Loucy (cell line): ENCODE data around the gene FARP1.

Source experiments
- H2AFZ ChIP-seq: fragments of 200-600 bp; sonication (generic); 2 replicates; pipeline ENCODE4 v1.6.0; 2016; ENCODE audit warnings: antibody characterized with exemption, mild to moderate bottlenecking, low read length, moderate library complexity
- H3F3A ChIP-seq: fragments of 200-600 bp; 2 replicates; pipeline ENCODE4 v1.6.0; 2016; ENCODE audit warnings: antibody characterized with exemption, low read depth, mild to moderate bottlenecking
- H3K27me3 ChIP-seq: fragments of 200-600 bp; sonication (generic); 2 replicates; pipeline ENCODE4 v1.6.1; 2014; ENCODE audit warnings: low read length, mild to moderate bottlenecking; ENCODE audit not compliant: insufficient read depth, poor library complexity, severe bottlenecking
- H3K36me3 ChIP-seq: fragments of 200-600 bp; sonication (generic); 2 replicates; pipeline ENCODE4 v1.6.1; 2016; ENCODE audit warnings: low read length; ENCODE audit not compliant: insufficient read depth
- H3K4me1 ChIP-seq: fragments of 200-600 bp; sonication (generic); 2 replicates; pipeline ENCODE4 v1.5.1; 2014; ENCODE audit warnings: low read length, mild to moderate bottlenecking; ENCODE audit not compliant: insufficient read depth, poor library complexity, severe bottlenecking
- H3K4me2 ChIP-seq: fragments of 200-600 bp; sonication (generic); 2 replicates; pipeline ENCODE4 v1.6.0; 2014; ENCODE audit warnings: antibody characterized with exemption, low read length, low read depth, mild to moderate bottlenecking; ENCODE audit not compliant: poor library complexity, severe bottlenecking
- H3K4me3 ChIP-seq: fragments of 200-600 bp; sonication (generic); 2 replicates; pipeline ENCODE4 v1.5.1; 2014; ENCODE audit warnings: low read length, mild to moderate bottlenecking, mixed read lengths; ENCODE audit not compliant: poor library complexity, severe bottlenecking
- H3K79me2 ChIP-seq: fragments of 200-600 bp; sonication (generic); 2 replicates; pipeline ENCODE4 v1.6.1; 2014; ENCODE audit warnings: low read length; ENCODE audit not compliant: insufficient read depth
- H3K9ac ChIP-seq: fragments of 200-600 bp; sonication (generic); 2 replicates; pipeline ENCODE4 v1.6.0; 2014; ENCODE audit warnings: mild to moderate bottlenecking, low read depth, low read length, moderate library complexity; ENCODE audit not compliant: poor library complexity, severe bottlenecking
- H3K9me2 ChIP-seq: fragments of 200-600 bp; sonication (generic); replicated peaks from 2 replicates; pipeline ENCODE4 v1.6.1; 2016; ENCODE audit warnings: low read depth, low read length, mixed read lengths
- H3K9me3 ChIP-seq: fragments of 200-600 bp; sonication (generic); 2 replicates; pipeline ENCODE4 v1.6.1; 2014; ENCODE audit warnings: mild to moderate bottlenecking, antibody characterized with exemption, low read length, low read depth; ENCODE audit not compliant: insufficient read depth
- H4K20me1 ChIP-seq: fragments of 200-600 bp; sonication (generic); 2 replicates; pipeline ENCODE4 v1.6.0; 2014; ENCODE audit warnings: antibody characterized with exemption, low read length, mild to moderate bottlenecking; ENCODE audit not compliant: insufficient read depth, poor library complexity, severe bottlenecking
- EZH2phosphoT487 ChIP-seq: fragments of 200-600 bp; IDR thresholded peaks from 2 replicates; pipeline ENCODE4 v1.6.1; 2018; ENCODE audit warnings: antibody characterized with exemption, mild to moderate bottlenecking, moderate library complexity, borderline replicate concordance
- TF ChIP-seq, protein P1 (sequence below): fragments of 200-600 bp; sonication (generic); conservative IDR thresholded peaks from 2 replicates; pipeline ENCODE4 v1.5.1; 2014; ENCODE audit warnings: mild to moderate bottlenecking, antibody characterized with exemption, low read length

FARP1 gene

DNA sequence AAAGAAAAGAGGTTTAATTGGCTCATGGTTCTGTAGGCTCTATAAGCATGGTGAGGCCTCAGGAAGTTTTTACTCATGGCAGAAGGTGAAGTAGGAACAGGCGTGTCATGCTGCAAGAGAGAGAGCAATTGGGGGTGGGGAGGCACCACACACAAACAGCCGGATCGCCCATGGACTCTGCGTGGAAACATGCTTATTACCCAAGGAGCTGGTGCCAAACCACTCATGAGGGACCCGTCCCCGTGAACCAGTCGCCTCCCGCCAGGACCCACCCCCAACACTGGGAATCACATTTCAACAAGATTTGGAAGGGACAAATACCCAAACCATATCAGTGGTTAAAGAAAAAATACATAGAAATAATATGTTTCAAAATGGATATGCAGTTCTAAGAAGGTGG, 208.7 kb downstream of the FARP1 start:
- Histone ChIP-seq H3K4me2 (no peak overlapping the region), H4K20me1 (no peaks in the 10 kb centered on the region), H2AFZ (no peak overlapping the region), H3K79me2 (no peaks in the 10 kb centered on the region), H3K4me3 (no peak overlapping the region), H3K27me3 (no peaks in the 10 kb centered on the region), H3F3A (no peaks in the 10 kb centered on the region), H3K9me2 (no peaks in the 10 kb centered on the region), H3K9ac (no peak overlapping the region), H3K9me3 (no peaks in the 10 kb centered on the region), H3K36me3 (no peaks in the 10 kb centered on the region), H3K4me1 (no peaks in the 10 kb centered on the region)
- TF ChIP-seq, protein P1, sequence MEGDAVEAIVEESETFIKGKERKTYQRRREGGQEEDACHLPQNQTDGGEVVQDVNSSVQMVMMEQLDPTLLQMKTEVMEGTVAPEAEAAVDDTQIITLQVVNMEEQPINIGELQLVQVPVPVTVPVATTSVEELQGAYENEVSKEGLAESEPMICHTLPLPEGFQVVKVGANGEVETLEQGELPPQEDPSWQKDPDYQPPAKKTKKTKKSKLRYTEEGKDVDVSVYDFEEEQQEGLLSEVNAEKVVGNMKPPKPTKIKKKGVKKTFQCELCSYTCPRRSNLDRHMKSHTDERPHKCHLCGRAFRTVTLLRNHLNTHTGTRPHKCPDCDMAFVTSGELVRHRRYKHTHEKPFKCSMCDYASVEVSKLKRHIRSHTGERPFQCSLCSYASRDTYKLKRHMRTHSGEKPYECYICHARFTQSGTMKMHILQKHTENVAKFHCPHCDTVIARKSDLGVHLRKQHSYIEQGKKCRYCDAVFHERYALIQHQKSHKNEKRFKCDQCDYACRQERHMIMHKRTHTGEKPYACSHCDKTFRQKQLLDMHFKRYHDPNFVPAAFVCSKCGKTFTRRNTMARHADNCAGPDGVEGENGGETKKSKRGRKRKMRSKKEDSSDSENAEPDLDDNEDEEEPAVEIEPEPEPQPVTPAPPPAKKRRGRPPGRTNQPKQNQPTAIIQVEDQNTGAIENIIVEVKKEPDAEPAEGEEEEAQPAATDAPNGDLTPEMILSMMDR = no peak
- no peak for TF ChIP-seq EZH2phosphoT487

DNA sequence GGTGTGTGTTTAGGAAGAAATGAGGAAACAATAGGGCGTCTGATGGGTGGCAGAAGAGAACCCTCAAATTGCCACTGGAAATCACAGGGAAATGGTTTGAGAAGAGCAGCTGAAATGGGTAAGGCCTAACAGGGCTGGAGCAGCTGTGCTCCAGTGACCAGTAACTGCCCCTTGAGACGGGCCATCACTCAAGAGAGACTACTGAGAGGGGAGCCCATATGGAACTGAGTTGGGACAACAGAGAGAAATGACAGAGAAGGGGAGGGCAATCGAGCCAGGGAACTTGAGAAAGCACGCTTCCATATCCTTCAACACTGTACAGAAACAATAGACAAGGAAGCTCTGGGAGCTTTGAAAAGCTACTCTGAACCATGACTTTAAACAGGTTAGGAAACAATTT, 209.3 kb downstream of the FARP1 start:
- H3K4me2 ChIP-seq = no peak overlapping the region
- H3K9ac ChIP-seq = no peak overlapping the region
- H3K36me3 ChIP-seq = no peaks in the 10 kb centered on the region
- no peak overlapping the region for H3K4me3 ChIP-seq
- no peaks in the 10 kb centered on the region for H3K79me2 ChIP-seq
- no peak for TF ChIP-seq EZH2phosphoT487
- TF ChIP-seq, protein P1 = no peak
- no peaks in the 10 kb centered on the region for H3K9me3 ChIP-seq
- H2AFZ ChIP-seq = no peak overlapping the region
- no peaks in the 10 kb centered on the region for H3F3A ChIP-seq
- no peaks in the 10 kb centered on the region for H3K27me3 ChIP-seq
- H3K4me1 ChIP-seq = no peaks in the 10 kb centered on the region
- H3K9me2 ChIP-seq = no peaks in the 10 kb centered on the region
- H4K20me1 ChIP-seq = no peaks in the 10 kb centered on the region

DNA sequence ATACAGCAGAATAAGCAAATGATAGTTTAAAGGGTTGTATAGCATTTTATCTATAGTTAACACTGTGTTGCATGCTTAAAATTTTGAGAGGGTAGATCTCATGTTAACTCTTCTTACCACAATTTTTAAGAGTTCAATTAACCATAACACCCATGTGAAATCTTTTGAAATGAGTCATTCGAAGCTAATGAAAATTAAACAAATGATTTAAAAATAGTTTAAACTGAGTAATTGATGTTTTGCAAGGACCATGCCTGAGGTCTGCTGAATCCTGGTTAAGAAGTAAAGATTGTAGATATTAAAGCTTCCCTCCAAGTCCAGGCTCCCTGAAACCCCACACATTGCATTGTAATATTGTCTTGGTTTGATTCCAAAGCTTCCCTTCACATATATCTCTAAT, 210.9 kb downstream of the FARP1 start:
- Histone ChIP-seq H3K9ac (no peak overlapping the region), H2AFZ (no peak overlapping the region), H3K4me1 (no peaks in the 10 kb centered on the region), H3K9me3 (no peaks in the 10 kb centered on the region), H3K27me3 (no peaks in the 10 kb centered on the region), H3K4me3 (no peak overlapping the region), H4K20me1 (no peaks in the 10 kb centered on the region), H3F3A (no peaks in the 10 kb centered on the region), H3K79me2 (no peaks in the 10 kb centered on the region), H3K9me2 (no peaks in the 10 kb centered on the region), H3K36me3 (no peaks in the 10 kb centered on the region), H3K4me2 (no peak overlapping the region)
- no peak for TF ChIP-seq EZH2phosphoT487
- TF ChIP-seq, protein P1 = no peak
